Measurements from ENCODE around the gene FADD. TPM values are rescaled to one million over a fixed set of nuclear protein-coding genes. Genes with fewer than 3 reads are reported as not detected.

FADD gene, protein sequence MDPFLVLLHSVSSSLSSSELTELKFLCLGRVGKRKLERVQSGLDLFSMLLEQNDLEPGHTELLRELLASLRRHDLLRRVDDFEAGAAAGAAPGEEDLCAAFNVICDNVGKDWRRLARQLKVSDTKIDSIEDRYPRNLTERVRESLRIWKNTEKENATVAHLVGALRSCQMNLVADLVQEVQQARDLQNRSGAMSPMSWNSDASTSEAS
- total RNA-seq (2014; rRNA removed; shearing (Covaris generic)): 17.7 and 17.9 TPM in 2 replicates

DNA sequence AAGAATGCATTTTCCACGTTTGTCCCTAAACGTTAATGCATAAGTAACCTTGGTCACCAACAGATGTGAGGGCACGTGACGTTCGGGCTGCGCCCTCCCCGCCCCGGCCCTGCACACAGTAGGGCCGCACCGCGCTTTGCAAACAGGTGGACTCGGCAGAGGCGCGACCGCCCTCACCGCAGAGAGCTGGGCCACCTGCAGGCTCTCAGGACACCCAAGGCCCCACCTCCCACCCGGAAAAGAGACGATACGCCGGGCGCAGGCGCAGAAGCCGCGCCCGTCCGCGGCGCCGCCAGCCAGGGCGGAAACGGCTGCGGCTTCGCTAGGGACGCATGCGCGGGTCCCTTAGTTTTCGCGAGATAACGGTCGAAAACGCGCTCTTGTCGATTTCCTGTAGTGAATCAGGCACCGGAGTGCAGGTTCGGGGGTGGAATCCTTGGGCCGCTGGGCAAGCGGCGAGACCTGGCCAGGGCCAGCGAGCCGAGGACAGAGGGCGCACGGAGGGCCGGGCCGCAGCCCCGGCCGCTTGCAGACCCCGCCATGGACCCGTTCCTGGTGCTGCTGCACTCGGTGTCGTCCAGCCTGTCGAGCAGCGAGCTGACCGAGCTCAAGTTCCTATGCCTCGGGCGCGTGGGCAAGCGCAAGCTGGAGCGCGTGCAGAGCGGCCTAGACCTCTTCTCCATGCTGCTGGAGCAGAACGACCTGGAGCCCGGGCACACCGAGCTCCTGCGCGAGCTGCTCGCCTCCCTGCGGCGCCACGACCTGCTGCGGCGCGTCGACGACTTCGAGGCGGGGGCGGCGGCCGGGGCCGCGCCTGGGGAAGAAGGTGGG lies at the start of gene FADD:
Gene FADD (plus strand): TSS at position 377 of the 831 bp plus-strand sequence. CDS start 164 bp downstream, at position 541.
- Histone ChIP-seq H3K9me3 (replicated peaks) (no peaks in the 10 kb centered on the region), H3K27me3 (no peaks in the 10 kb centered on the region), H3K4me1 (0 out of 2 replicates have a peak, but pooled peaks cover 4% of the 10 kb centered on the region), H3K27ac (peak within 1 kb of the TSS; percentile 64), H3K36me3 (0 out of 2 replicates have a peak, but pooled peaks cover 5% of the 10 kb centered on the region), H3K4me3 (peak within 1 kb of the TSS; percentile 87)
- DNase-seq: peak; percentile 82 to 92

DNA sequence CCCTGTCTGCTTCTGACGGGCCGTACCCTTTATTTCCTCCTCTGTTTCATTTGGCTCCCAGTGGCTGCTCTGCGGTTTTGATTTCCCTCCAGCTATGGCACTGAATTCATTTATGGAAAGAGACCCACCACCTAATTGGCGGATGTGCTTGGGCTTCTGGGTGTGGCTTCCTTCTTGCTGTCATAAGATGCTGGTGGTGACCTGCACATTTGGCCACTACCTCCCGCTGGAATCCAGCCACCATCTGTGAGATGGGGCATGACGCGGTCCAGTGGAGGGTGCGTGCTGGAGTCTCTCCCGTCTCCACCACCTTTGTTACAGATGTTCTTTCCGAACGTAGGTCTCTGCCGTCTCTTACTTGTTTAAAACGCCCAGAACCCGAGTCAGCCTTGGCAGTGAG lies 47.7 kb upstream of the FADD start:
- no peak overlapping the region for H3K27ac ChIP-seq

DNA sequence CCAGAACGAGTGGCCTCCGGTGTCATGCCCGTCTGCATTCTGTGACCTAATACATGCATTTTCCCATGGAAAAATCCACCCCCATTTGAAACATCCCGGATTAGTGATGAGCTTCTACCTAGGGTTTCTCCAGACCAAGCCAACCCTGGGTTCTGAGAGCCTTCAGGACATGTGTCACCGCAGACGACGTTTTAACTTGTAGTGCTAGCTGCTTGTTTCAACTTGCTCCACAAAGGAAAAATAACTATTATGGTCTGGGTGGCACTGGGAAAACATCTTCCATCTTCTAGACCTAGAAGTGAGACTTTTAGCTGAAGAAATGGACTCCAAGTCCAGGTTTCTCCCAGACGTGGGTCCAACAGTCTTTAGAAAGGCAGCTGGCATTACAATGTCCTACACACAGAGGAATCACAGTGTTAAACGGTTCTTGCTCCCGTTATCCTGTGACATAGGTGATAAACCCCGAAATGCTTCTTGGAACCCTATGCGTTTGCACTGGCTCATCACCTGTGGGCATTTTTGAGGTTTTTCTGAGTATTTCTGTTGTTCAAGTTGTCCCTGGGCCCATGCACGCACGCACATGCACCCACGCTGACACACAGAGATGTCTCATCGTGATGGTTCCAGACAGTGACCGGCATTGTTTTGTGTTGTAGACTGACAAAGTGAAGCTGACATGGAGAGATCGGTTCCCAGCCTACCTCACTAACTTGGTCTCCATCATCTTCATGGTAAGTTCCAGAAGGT lies 46.6 kb upstream of the FADD start:
- Histone ChIP-seq H3K9me3 (replicated peaks) (no peaks in the 10 kb centered on the region), H3K4me3 (no peak overlapping the region), H3K27me3 (no peaks in the 10 kb centered on the region), H3K4me1 (no peaks in the 10 kb centered on the region), H3K36me3 (no peaks in the 10 kb centered on the region), H3K27ac (no peak overlapping the region)
- DNase-seq: no peak

More for the DNA sequence above, 47.7 kb upstream of the FADD start:
- no peaks in the 10 kb centered on the region for H3K4me1 ChIP-seq
- no peaks in the 10 kb centered on the region for H3K9me3 ChIP-seq (replicated peaks)
- no peaks in the 10 kb centered on the region for H3K36me3 ChIP-seq
- H3K4me3 ChIP-seq: no peak overlapping the region
- DNase-seq: no peak
- H3K27me3 ChIP-seq: no peaks in the 10 kb centered on the region

DNA sequence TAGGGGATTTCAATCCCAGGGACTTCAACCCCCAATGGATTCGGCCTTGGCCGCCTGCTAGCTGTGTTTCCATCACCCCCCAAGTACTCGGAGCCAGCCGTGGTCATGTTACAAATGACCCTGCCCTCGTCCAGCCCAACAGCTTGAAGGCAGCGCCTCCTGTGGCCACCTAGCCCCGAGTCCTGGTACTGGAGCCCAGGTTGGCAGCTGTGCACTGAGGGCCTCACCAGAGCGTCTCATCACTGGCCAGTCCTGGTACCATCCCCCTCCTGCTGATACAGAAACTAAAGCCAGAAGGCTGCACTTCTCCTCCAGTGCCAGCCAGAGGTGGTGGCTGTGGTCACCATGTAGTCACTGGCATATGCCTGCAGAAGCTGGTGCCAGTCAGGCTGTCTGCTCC lies 44.9 kb upstream of the FADD start:
- H3K27me3 ChIP-seq: peaks cover 4% of the 10 kb centered on the region; the same call in 1 of the 2 replicates
- H3K4me1 ChIP-seq: no peaks in the 10 kb centered on the region
- H3K4me3 ChIP-seq: no peak overlapping the region
- no peaks in the 10 kb centered on the region for H3K36me3 ChIP-seq
- H3K27ac ChIP-seq: no peak overlapping the region
- DNase-seq: peak; percentile 33 to 52
- H3K9me3 ChIP-seq (replicated peaks): no peaks in the 10 kb centered on the region

DNA sequence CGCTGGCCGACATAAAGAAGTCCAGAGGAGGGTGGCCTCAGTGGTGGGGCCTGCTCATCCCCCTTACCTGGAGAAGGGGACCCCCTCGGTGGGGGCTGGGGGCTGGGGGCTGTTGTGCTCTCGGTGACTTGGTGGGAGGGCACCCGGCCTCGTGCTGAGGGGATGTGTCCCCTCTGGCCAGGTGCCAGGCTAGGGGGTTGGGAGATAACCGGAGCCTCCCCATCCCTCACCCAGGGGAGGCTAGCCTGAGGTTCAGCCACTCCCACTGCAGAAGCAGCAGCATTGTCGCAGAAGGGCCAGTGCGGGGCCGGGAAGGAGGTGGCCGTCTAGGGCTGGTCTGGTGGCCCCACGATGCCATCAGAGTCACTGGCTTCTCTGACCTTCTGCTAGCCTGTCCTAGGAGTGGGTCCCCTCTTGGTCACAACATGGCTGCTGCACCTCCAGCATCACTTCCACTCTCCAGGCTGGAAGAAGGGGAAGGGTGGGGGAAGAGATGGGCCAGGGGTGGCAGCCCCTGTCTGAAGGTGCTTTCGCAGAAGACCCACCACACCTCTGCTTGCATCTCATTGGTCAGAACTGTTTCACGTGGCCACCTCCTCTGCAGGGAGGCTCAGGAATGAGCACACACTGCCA lies 44.2 kb upstream of the FADD start:
- Histone ChIP-seq H3K4me3 (no peak overlapping the region), H3K36me3 (no peaks in the 10 kb centered on the region), H3K9me3 (replicated peaks) (no peaks in the 10 kb centered on the region), H3K4me1 (no peaks in the 10 kb centered on the region), H3K27me3 (peaks cover 9% of the 10 kb centered on the region; the same call in 1 of the 2 replicates), H3K27ac (no peak overlapping the region)
- no peak for DNase-seq

DNA sequence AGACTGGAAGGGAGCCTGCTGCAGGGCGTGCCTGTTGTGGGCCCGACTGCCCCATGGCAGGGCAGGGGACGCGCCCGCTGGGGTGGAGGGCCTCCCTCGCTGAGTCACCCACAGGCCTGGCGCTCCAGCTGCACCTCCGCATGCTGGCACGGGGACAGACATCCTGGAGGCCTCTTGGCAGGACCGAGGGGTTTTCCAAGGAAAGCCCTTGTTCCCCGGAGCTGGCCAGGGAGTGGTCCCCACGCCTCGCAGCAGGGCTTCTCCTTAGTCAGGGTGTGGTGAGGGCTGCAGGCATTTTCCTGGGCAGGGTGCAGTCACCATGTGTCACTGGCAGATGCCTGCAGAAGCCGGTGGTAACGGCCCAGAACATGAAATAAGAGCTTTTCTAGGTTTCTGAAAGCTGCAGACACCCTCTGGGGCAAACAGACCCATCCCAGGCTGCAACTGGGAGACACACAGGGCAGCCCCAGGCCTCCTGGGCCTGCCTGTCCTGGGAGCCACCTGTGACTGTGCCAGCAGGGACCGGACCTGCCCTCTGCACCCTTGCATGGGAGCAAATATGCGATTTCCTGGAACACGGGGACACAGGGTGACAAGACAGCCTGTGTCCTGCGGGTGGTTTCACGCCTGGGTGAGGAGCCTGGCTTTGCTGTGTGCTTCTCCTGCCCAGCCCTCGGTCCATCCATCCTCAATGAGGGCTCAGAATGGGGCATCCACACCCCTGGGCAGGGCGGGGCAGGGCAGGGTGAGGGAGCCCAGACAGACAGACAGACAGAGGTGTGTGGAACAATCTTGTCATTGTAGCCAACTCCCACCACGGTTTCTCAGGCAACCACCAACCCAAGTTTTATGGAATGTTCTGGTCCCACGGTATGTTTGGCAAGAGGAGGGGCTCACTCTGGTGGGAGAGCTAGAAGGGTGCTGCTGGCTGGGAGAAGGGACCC lies 43.2 kb upstream of the FADD start:
- H3K4me1 ChIP-seq: no peaks in the 10 kb centered on the region
- H3K27me3 ChIP-seq: peaks cover 9% of the 10 kb centered on the region; the same call in 1 of the 2 replicates
- no peaks in the 10 kb centered on the region for H3K36me3 ChIP-seq
- no peak for DNase-seq
- no peak overlapping the region for H3K27ac ChIP-seq
- H3K4me3 ChIP-seq: no peak overlapping the region
- H3K9me3 ChIP-seq (replicated peaks): no peaks in the 10 kb centered on the region

DNA sequence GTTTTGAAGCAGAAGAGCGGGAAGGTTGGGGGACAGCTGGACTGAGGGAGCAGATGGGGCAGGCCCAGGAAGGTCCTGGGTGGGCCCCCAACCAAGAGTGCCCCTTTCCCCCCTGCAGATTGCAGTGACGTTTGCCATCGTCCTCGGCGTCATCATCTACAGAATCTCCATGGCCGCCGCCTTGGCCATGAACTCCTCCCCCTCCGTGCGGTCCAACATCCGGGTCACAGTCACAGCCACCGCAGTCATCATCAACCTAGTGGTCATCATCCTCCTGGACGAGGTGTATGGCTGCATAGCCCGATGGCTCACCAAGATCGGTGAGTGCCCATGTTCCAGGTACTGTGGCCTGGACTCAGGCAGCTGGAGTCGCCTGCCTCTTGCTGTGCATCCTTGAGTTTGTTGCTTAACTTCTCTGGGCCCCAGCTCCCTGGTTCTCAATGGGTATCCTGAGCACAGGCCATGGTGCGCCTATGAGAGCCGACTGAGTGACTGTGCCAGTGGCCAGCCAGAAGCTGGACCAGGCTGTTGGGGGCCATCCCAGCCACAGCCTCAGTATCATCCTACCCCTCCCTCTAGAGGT lies 42.0 kb upstream of the FADD start:
- Histone ChIP-seq H3K9me3 (replicated peaks) (no peaks in the 10 kb centered on the region), H3K4me1 (no peaks in the 10 kb centered on the region), H3K27ac (no peak overlapping the region), H3K36me3 (no peaks in the 10 kb centered on the region), H3K27me3 (peaks cover 9% of the 10 kb centered on the region; the same call in 1 of the 2 replicates), H3K4me3 (no peak overlapping the region)
- DNase-seq: no peak

DNA sequence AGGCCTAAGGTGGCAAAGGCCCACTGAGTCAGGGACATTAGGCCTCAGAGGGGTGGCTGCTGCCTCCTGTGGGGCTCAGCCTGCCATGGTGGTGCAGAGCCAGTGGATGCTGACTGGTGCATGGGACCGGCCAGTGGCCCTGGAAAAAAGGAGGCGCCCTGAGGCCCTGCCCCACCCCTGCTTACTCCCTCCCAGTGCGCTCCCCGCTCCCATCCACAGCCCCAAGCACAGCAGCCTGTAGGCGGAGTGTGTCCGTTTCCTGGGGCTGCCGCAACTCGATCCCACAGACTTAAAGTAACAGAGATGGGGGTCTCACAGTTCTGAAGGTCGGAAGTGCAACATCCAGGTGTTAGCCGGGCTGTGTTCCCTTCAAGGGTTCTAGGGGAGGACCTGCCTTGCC lies 38.4 kb upstream of the FADD start:
- Histone ChIP-seq H3K27me3 (peaks cover 9% of the 10 kb centered on the region; the same call in 1 of the 2 replicates), H3K9me3 (replicated peaks) (no peaks in the 10 kb centered on the region), H3K36me3 (no peaks in the 10 kb centered on the region), H3K4me1 (no peaks in the 10 kb centered on the region), H3K4me3 (no peak overlapping the region), H3K27ac (no peak overlapping the region)
- DNase-seq: no peak

DNA sequence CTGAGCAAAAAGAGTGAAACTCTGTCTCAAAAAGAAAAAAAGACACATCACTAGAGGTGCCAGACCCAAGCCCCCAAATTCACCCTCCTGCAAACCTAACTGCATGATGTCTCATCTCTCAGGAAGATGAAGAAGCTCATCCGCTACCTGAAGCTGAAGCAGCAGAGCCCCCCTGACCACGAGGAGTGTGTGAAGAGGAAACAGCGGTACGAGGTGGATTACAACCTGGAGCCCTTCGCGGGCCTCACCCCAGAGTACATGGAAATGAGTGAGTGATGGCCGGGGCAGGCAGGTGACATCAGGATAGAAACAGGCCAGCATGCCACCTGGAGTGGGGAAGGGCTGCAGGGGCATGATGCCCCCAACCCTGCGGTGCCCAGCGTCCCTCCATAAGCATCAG lies 36.0 kb upstream of the FADD start:
- Histone ChIP-seq H3K4me3 (no peak overlapping the region), H3K27me3 (peaks cover 9% of the 10 kb centered on the region; the same call in 1 of the 2 replicates), H3K27ac (no peak overlapping the region), H3K4me1 (no peaks in the 10 kb centered on the region), H3K36me3 (no peaks in the 10 kb centered on the region), H3K9me3 (replicated peaks) (no peaks in the 10 kb centered on the region)
- no peak for DNase-seq

DNA sequence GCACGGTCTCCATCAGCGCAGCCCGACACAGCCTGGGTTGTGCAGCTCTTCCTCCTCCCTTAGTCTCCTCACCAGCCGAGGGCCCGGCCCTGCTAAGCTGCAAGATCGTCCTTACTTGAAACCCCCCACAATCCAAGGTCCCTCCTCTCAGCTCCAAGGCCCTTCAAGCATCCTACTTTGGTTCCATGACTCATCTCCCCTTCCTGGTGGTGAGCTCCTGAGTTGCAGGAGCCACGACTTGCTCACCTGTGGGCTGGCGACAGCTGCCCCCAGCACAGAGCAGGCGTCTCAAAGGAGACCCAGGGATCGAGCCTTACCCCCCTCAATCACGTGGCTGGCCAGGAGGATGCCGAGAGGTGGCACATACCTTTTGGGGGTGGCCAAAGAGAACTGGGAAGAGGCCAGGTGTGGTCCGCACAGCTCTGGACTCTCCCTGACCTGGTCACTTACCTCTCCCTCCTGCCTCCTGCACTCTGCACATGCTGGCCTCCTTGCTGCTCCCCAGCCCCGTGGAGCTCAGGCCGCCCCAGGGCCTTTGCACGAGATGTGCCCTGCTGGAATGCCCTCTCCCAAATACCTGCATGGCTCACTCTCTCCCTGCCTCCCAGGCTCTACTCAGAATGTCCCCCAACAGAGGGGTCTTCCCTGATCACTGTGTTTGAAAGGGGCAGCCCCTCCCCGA lies 35.2 kb upstream of the FADD start:
- no peak overlapping the region for H3K27ac ChIP-seq
- no peak overlapping the region for H3K4me3 ChIP-seq
- no peaks in the 10 kb centered on the region for H3K9me3 ChIP-seq (replicated peaks)
- no peaks in the 10 kb centered on the region for H3K36me3 ChIP-seq
- H3K27me3 ChIP-seq: peaks cover 8% of the 10 kb centered on the region; the same call in 1 of the 2 replicates
- no peaks in the 10 kb centered on the region for H3K4me1 ChIP-seq
- no peak for DNase-seq

DNA sequence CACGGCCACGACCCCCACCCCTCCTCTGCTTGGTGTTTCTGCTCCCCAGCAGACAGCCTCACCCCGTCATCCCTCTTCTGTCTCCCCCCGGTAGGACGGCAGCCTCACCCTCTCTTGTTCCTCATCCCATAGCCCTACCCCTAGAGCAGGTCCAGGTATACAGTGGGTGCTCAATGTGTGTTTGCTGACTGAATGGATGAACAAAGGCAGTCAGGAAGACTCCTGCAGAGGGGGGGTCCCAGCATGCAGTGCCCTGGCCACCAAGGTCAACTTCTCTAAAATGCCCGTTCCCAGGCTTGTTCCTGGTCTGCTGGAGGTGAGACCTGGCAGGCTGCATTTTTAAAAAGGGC lies 34.7 kb upstream of the FADD start:
- Histone ChIP-seq H3K9me3 (replicated peaks) (no peaks in the 10 kb centered on the region), H3K27ac (no peak overlapping the region), H3K36me3 (no peaks in the 10 kb centered on the region), H3K4me1 (no peaks in the 10 kb centered on the region), H3K27me3 (peaks cover 3% of the 10 kb centered on the region; the same call in 1 of the 2 replicates), H3K4me3 (no peak overlapping the region)
- no peak for DNase-seq

DNA sequence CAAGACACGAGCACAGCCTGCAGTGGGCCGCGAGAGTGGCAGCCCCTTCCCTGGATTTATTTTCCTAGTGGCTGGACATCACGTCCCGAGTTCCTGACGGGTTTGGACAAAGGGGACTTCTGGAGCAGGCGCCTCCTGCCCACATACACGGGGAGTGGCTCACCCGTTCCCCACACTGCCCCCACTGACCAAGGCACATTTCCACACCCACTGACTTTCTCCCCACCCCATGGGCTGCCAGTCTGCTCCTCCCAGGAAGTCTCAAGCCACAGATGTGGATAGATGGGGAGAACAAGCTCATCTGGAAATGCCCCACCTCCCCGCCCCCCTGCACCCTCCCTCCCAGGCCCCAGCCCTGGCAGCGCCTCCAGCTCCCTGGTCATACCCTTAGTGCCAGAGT lies 34.0 kb upstream of the FADD start:
- DNase-seq: no peak
- Histone ChIP-seq H3K27ac (no peak overlapping the region), H3K36me3 (no peaks in the 10 kb centered on the region), H3K4me3 (no peak overlapping the region), H3K9me3 (replicated peaks) (no peaks in the 10 kb centered on the region), H3K4me1 (no peaks in the 10 kb centered on the region), H3K27me3 (no peaks in the 10 kb centered on the region)

DNA sequence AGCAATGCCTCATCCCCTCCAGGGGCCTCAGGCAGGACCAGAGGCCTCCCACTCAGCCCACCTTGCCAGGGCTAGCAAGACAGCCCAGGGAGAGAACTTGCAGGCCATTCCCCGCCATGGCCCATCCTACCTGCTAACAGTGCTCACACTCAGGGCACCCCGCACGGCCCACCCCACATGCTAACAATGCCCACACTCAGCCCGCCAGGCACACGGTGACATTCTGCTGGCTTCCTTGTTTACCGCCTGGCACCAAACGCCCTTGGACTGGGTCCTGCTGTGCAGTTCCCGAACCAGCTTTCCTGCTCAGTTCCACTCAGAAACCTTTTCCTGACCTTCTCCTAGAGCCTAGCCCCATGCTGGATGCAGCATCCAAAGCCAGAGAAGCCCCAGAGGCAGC lies 33.5 kb upstream of the FADD start:
- Histone ChIP-seq H3K27me3 (no peaks in the 10 kb centered on the region), H3K27ac (no peak overlapping the region), H3K4me3 (no peak overlapping the region), H3K36me3 (no peaks in the 10 kb centered on the region), H3K9me3 (replicated peaks) (no peaks in the 10 kb centered on the region), H3K4me1 (no peaks in the 10 kb centered on the region)
- no peak for DNase-seq

All from SJCRH30 (cell line).